ENCODE results near the gene IL20RA.
"Not testable (repeated sequence)": the region's sequence is repeated elsewhere in the genome, so short reads cannot be mapped to it uniquely, and the experiment has no call there.

The IL20RA gene
- 0 to 0.09 (median 0) reads per million in 18 experiments for total RNA-seq

- no peak for DNase-seq
These were observed at the start of gene IL20RA for GRCh38 chr6:137044366-137045221. Gene IL20RA (minus strand): TSS chr6:137044965. CDS start chr6:137044728, 237 bp downstream.

GRCh38 chr6:137093183-137094069 is 48.7 kb upstream of the IL20RA start:
- DNase-seq = no peak

GRCh38 chr6:137092018-137092417 is 47.3 kb upstream of the IL20RA start:
- no peak for DNase-seq

- no peak for DNase-seq
These were observed 44.5 kb upstream of the IL20RA start for GRCh38 chr6:137089305-137089704.

GRCh38 chr6:137087902-137088301 is 43.1 kb upstream of the IL20RA start:
- no peak for DNase-seq

GRCh38 chr6:137086031-137086430 is 41.3 kb upstream of the IL20RA start:
- DNase-seq = no peak

- DNase-seq = peak in 1 of 2 donors; percentile 48
These were observed 40.3 kb upstream of the IL20RA start for GRCh38 chr6:137084865-137085617.

GRCh38 chr6:137084090-137084489 is 39.3 kb upstream of the IL20RA start:
- DNase-seq = no peak

GRCh38 chr6:137081997-137082396 is 37.2 kb upstream of the IL20RA start:
- no peak for DNase-seq

- no peak for DNase-seq
These were observed 35.9 kb upstream of the IL20RA start for GRCh38 chr6:137080711-137081110.

GRCh38 chr6:137076277-137077068 is 31.7 kb upstream of the IL20RA start:
- peak; percentile 85 for DNase-seq

GRCh38 chr6:137075790-137076189 is 31.0 kb upstream of the IL20RA start:
- not testable (repeated sequence) for DNase-seq

- DNase-seq = no peak
These were observed 25.5 kb upstream of the IL20RA start for GRCh38 chr6:137070303-137070702.

- DNase-seq = no peak
These were observed 22.6 kb upstream of the IL20RA start for GRCh38 chr6:137067399-137067798.

- no peak for DNase-seq
These were observed 13.3 kb upstream of the IL20RA start for GRCh38 chr6:137058037-137058436.

- no peak for DNase-seq
These were observed 11.5 kb upstream of the IL20RA start for GRCh38 chr6:137056121-137056880.

- no peak for DNase-seq
These were observed 7.2 kb upstream of the IL20RA start for GRCh38 chr6:137051790-137052472.

- DNase-seq = no peak
These were observed 4.3 kb upstream of the IL20RA start for GRCh38 chr6:137049095-137049494.

GRCh38 chr6:137046871-137047412 is 2.2 kb upstream of the IL20RA start:
- DNase-seq = no peak

- no peak for DNase-seq
These were observed 541 bp upstream of the IL20RA start for GRCh38 chr6:137045222-137045789.

Data from inflammatory macrophage (primary cell).